ENCODE measurements around the gene CEP44. TPM values are rescaled to one million over a fixed set of nuclear protein-coding genes. Genes with fewer than 3 reads are reported as not detected.

Gene CEP44
- total and polyA plus RNA-seq, 2 of the 4 experiments (the other 2 are of a cell fraction) = 3.5 to 9.5 TPM

- no peak overlapping the region for H3K9ac ChIP-seq (ENCODE audit: low read depth, low read length)
- H3K27ac ChIP-seq (ENCODE audit: insufficient read depth, low read length) = no peak overlapping the region
- H3K9me1 ChIP-seq (ENCODE audit: insufficient read depth, low read length) = no peaks in the 10 kb centered on the region
- H2BK5ac ChIP-seq (ENCODE audit: low read depth, low read length, poor library complexity, severe bottlenecking) = no peak overlapping the region
- no peak overlapping the region for H3K18ac ChIP-seq (ENCODE audit: low read depth, low read length)
- no peaks in the 10 kb centered on the region for H3K9me3 ChIP-seq (ENCODE audit: control insufficient read depth, insufficient read depth, low read length)
- H2AK9ac ChIP-seq (replicated peaks; ENCODE audit: low read depth, low read length, poor library complexity) = no peak overlapping the region
- H3K79me1 ChIP-seq (ENCODE audit: low read depth in 1 of 2, low read length in 2 of 2) = no peaks in the 10 kb centered on the region
- CTCF ChIA-PET = interaction anchor here (1.0 kb wide), 1 partner anchor 11 kb away, joined by 3 read pairs; no protein-coding TSS in a partner anchor
- ATAC-seq (ENCODE audit: low read depth) (no peak), DNase-seq (no peak)
- no peak overlapping the region for H3K14ac ChIP-seq (replicated peaks; ENCODE audit: low read depth, low read length)
- intact Hi-C loops (cut with micrococcal nuclease) (loop anchor here (10.0 kb wide), 2 partner anchors 1662 to 1972 kb away; no protein-coding TSS in a partner anchor), dilution Hi-C loops (cut with HindIII; ENCODE audit: low sequenced_read_pairs, unreplicated experiment) (no loop called here), in situ Hi-C loops (cut with MboI; ENCODE audit: low sequenced_read_pairs) (loop anchor here (5.0 to 25.0 kb wide), 3 partner anchors 270 to 1975 kb away; no protein-coding TSS in a partner anchor)
- H2BK120ac ChIP-seq (ENCODE audit: low read depth, low read length) = no peak overlapping the region
- TF ChIP-seq NFE2L2 (IDR thresholded peaks at IDR 0.05; ENCODE audit: low read depth, low read length) = no peak
- no peak for TF ChIP-seq CTCF (conservative IDR thresholded peaks at IDR 0.05; ENCODE audit: low read depth, low read length)
- TF ChIP-seq RFX5 (IDR thresholded peaks at IDR 0.05; ENCODE audit: low read depth, low read length) = no peak
- no peak for TF ChIP-seq ELK1 (IDR thresholded peaks at IDR 0.05; ENCODE audit: borderline replicate concordance, low read depth, low read length)
- TF ChIP-seq MXI1 (IDR thresholded peaks at IDR 0.05; ENCODE audit: borderline replicate concordance, low read depth, low read length) = no peak
- TF ChIP-seq CHD1 (IDR thresholded peaks at IDR 0.05; ENCODE audit: low read depth, low read length) = no peak
- no peak for TF ChIP-seq MAFK (IDR thresholded peaks at IDR 0.05; ENCODE audit: low read depth, low read length)
- no peak for TF ChIP-seq USF2 (IDR thresholded peaks at IDR 0.05; ENCODE audit: low read depth, low read length)
- no peak for TF ChIP-seq SMC3 (IDR thresholded peaks at IDR 0.05; ENCODE audit: low read depth, low read length)
- TF ChIP-seq RAD21 (IDR thresholded peaks at IDR 0.05; ENCODE audit: low read length) = no peak
- TF ChIP-seq CEBPB (IDR thresholded peaks at IDR 0.05; ENCODE audit: low read depth, low read length) = no peak
- no peak for TF ChIP-seq POLR2A (IDR thresholded peaks at IDR 0.05; ENCODE audit: low read depth, low read length)
- TF ChIP-seq FOS (IDR thresholded peaks at IDR 0.05; ENCODE audit: low read depth, low read length) = no peak
- H4K8ac ChIP-seq (ENCODE audit: low read depth in 2 of 2, low read length in 2 of 2) = no peak overlapping the region
- no peaks in the 10 kb centered on the region for H3K4me1 ChIP-seq (ENCODE audit: control insufficient read depth, insufficient read depth, low read length)
- H4K20me1 ChIP-seq (ENCODE audit: insufficient read depth, low read length) = no peaks in the 10 kb centered on the region
- no peak overlapping the region for H2BK20ac ChIP-seq (ENCODE audit: low read depth, low read length)
- H2AFZ ChIP-seq (replicated peaks; ENCODE audit: low read length, poor library complexity) = no peak overlapping the region
- no peak overlapping the region for H3K4me3 ChIP-seq (ENCODE audit: insufficient read depth, low read depth, low read length)
- H3K27me3 ChIP-seq (ENCODE audit: control insufficient read depth, insufficient read depth, low read length) = no peaks in the 10 kb centered on the region
- no peak overlapping the region for H4K5ac ChIP-seq (ENCODE audit: low read depth, low read length)
- H2BK15ac ChIP-seq (ENCODE audit: low read depth, low read length) = no peak overlapping the region
- no peak overlapping the region for H3K4me2 ChIP-seq (ENCODE audit: low read depth, low read length)
- H3K4ac ChIP-seq (ENCODE audit: low read depth, low read length) = no peak overlapping the region
- POLR2A ChIA-PET (ENCODE audit: unreplicated experiment) = no interaction called here
- no peak overlapping the region for H2AK5ac ChIP-seq (ENCODE audit: low read depth, low read length)
- H4K91ac ChIP-seq (ENCODE audit: insufficient read depth, low read depth, low read length) = no peak overlapping the region
- BruUV-seq (replicated peaks) = no TSS peak
- no peak overlapping the region for H3K23ac ChIP-seq (ENCODE audit: low read depth, low read length)
- WGBS, 2 experiments (ENCODE audit: extremely low coverage in 2 of 2, insufficient read length in 1 of 2) = no CpG with 5 or more reads among the region's 2 CpGs
- no peak overlapping the region for H3K56ac ChIP-seq (ENCODE audit: extremely low read depth, insufficient read depth, low read length)
- no peaks in the 10 kb centered on the region for H3K36me3 ChIP-seq (ENCODE audit: control insufficient read depth, insufficient read depth, low read length)
These were observed 78.6 kb downstream of the CEP44 start for GRCh38 chr4:174362340-174362739.
